ENCODE measurements around the gene COPG2. TPM values are rescaled to one million over a fixed set of nuclear protein-coding genes. Genes with fewer than 3 reads are reported as not detected.

The COPG2 gene
- total and polyA plus RNA-seq, 2 experiments from 2014 or later = 4.9 to 66.3 TPM

DNA sequence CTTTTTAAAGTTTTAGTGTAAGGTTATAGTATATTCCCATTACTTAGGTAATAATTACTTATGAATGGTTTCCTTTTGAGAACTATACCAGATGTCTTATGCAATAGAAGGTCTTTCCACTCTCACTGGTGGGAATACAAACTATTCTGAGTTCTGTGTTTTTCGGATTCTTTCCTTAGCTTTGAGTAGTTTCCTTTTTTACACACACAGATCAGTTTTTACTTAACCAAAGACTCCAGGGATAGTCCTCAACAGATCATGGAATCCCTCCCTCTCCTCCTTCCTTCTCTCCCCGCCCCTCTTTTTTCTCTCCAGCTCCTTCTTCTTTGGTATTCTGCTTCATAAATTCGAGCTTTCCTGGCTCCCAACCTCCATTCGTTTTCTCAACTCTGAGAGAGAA, 13.3 kb downstream of the COPG2 start:
- peaks cover 25% of the 10 kb centered on the region; the same call in 2 of the 3 replicates for H3K36me3 Mint-ChIP-seq (ENCODE audit: low read depth)
- ATAC-seq (no peak), DNase-seq (ENCODE audit: low spot score) (no peak)
- no peak for TF ChIP-seq POLR2AphosphoS5 (IDR thresholded peaks at IDR 0.05; ENCODE audit: low read depth)
- TF ChIP-seq CREB1 (CRISPR knock-in tag; IDR thresholded peaks at IDR 0.05; ENCODE audit: low read depth) = no peak
- no peak for TF ChIP-seq STAT1 (IDR thresholded peaks at IDR 0.05; ENCODE audit: unreplicated experiment)
- no peak for TF ChIP-seq NANOG (IDR thresholded peaks at IDR 0.05; ENCODE audit: borderline replicate concordance)
- TF ChIP-seq, protein P1, sequence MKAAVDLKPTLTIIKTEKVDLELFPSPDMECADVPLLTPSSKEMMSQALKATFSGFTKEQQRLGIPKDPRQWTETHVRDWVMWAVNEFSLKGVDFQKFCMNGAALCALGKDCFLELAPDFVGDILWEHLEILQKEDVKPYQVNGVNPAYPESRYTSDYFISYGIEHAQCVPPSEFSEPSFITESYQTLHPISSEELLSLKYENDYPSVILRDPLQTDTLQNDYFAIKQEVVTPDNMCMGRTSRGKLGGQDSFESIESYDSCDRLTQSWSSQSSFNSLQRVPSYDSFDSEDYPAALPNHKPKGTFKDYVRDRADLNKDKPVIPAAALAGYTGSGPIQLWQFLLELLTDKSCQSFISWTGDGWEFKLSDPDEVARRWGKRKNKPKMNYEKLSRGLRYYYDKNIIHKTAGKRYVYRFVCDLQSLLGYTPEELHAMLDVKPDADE (IDR thresholded peaks at IDR 0.05) = no peak
- TF ChIP-seq, protein P2, sequence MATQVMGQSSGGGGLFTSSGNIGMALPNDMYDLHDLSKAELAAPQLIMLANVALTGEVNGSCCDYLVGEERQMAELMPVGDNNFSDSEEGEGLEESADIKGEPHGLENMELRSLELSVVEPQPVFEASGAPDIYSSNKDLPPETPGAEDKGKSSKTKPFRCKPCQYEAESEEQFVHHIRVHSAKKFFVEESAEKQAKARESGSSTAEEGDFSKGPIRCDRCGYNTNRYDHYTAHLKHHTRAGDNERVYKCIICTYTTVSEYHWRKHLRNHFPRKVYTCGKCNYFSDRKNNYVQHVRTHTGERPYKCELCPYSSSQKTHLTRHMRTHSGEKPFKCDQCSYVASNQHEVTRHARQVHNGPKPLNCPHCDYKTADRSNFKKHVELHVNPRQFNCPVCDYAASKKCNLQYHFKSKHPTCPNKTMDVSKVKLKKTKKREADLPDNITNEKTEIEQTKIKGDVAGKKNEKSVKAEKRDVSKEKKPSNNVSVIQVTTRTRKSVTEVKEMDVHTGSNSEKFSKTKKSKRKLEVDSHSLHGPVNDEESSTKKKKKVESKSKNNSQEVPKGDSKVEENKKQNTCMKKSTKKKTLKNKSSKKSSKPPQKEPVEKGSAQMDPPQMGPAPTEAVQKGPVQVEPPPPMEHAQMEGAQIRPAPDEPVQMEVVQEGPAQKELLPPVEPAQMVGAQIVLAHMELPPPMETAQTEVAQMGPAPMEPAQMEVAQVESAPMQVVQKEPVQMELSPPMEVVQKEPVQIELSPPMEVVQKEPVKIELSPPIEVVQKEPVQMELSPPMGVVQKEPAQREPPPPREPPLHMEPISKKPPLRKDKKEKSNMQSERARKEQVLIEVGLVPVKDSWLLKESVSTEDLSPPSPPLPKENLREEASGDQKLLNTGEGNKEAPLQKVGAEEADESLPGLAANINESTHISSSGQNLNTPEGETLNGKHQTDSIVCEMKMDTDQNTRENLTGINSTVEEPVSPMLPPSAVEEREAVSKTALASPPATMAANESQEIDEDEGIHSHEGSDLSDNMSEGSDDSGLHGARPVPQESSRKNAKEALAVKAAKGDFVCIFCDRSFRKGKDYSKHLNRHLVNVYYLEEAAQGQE (IDR thresholded peaks at IDR 0.05; ENCODE audit: unreplicated experiment) = no peak
- TF ChIP-seq, protein P3, sequence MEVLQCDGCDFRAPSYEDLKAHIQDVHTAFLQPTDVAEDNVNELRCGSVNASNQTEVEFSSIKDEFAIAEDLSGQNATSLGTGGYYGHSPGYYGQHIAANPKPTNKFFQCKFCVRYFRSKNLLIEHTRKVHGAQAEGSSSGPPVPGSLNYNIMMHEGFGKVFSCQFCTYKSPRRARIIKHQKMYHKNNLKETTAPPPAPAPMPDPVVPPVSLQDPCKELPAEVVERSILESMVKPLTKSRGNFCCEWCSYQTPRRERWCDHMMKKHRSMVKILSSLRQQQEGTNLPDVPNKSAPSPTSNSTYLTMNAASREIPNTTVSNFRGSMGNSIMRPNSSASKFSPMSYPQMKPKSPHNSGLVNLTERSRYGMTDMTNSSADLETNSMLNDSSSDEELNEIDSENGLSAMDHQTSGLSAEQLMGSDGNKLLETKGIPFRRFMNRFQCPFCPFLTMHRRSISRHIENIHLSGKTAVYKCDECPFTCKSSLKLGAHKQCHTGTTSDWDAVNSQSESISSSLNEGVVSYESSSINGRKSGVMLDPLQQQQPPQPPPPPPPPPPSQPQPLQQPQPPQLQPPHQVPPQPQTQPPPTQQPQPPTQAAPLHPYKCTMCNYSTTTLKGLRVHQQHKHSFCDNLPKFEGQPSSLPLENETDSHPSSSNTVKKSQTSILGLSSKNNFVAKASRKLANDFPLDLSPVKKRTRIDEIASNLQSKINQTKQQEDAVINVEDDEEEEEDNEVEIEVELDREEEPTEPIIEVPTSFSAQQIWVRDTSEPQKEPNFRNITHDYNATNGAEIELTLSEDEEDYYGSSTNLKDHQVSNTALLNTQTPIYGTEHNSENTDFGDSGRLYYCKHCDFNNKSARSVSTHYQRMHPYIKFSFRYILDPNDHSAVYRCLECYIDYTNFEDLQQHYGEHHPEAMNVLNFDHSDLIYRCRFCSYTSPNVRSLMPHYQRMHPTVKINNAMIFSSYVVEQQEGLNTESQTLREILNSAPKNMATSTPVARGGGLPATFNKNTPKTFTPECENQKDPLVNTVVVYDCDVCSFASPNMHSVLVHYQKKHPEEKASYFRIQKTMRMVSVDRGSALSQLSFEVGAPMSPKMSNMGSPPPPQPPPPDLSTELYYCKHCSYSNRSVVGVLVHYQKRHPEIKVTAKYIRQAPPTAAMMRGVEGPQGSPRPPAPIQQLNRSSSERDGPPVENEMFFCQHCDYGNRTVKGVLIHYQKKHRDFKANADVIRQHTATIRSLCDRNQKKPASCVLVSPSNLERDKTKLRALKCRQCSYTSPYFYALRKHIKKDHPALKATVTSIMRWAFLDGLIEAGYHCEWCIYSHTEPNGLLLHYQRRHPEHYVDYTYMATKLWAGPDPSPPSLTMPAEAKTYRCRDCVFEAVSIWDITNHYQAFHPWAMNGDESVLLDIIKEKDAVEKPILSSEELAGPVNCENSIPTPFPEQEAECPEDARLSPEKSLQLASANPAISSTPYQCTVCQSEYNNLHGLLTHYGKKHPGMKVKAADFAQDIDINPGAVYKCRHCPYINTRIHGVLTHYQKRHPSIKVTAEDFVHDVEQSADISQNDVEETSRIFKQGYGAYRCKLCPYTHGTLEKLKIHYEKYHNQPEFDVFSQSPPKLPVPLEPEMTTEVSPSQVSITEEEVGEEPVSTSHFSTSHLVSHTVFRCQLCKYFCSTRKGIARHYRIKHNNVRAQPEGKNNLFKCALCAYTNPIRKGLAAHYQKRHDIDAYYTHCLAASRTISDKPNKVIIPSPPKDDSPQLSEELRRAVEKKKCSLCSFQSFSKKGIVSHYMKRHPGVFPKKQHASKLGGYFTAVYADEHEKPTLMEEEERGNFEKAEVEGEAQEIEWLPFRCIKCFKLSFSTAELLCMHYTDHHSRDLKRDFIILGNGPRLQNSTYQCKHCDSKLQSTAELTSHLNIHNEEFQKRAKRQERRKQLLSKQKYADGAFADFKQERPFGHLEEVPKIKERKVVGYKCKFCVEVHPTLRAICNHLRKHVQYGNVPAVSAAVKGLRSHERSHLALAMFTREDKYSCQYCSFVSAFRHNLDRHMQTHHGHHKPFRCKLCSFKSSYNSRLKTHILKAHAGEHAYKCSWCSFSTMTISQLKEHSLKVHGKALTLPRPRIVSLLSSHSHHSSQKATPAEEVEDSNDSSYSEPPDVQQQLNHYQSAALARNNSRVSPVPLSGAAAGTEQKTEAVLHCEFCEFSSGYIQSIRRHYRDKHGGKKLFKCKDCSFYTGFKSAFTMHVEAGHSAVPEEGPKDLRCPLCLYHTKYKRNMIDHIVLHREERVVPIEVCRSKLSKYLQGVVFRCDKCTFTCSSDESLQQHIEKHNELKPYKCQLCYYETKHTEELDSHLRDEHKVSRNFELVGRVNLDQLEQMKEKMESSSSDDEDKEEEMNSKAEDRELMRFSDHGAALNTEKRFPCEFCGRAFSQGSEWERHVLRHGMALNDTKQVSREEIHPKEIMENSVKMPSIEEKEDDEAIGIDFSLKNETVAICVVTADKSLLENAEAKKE (CRISPR knock-in tag; IDR thresholded peaks at IDR 0.05) = no peak
- no peak overlapping the region for H3K4me2 ChIP-seq
- H3K36me3 ChIP-seq (ENCODE audit: insufficient read depth) = peaks cover 3% of the 10 kb centered on the region; the same call in 1 of the 2 replicates
- no peaks in the 10 kb centered on the region for H3K9me3 Mint-ChIP-seq
- H3K4me1 ChIP-seq (ENCODE audit: insufficient read depth) = no peaks in the 10 kb centered on the region
- no peaks in the 10 kb centered on the region for H3K9me2 ChIP-seq (ENCODE audit: insufficient read depth)
- no peak overlapping the region for H3K4me3 ChIP-seq
- H4K20me1 ChIP-seq (replicated peaks; ENCODE audit: insufficient read depth) = no peaks in the 10 kb centered on the region
- no peaks in the 10 kb centered on the region for H3K79me2 ChIP-seq (replicated peaks; ENCODE audit: insufficient read depth)
- H3K27me3 Mint-ChIP-seq (ENCODE audit: insufficient read depth, low read depth, poor library complexity) = no peaks in the 10 kb centered on the region
- no peaks in the 10 kb centered on the region for H3F3A ChIP-seq (replicated peaks; ENCODE audit: low read depth)
- H3K4me1 Mint-ChIP-seq = no peaks in the 10 kb centered on the region
- H3K4me3 Mint-ChIP-seq = no peak overlapping the region
- H3K27ac Mint-ChIP-seq = no peak overlapping the region
- no peak overlapping the region for H3K27ac ChIP-seq (ENCODE audit: low read depth)
- no peak overlapping the region for H2AFZ ChIP-seq
- H3K27me3 ChIP-seq (ENCODE audit: insufficient read depth) = no peaks in the 10 kb centered on the region
